ENCODE measurements around the gene CNTNAP4. TPM values are rescaled to one million over a fixed set of nuclear protein-coding genes. Genes with fewer than 3 reads are reported as not detected.
A peak's percentile ranks its signal among the peaks of the same experiment; 100 is the strongest.

CNTNAP4 gene
- polyA plus RNA-seq (2013, experiment 1 of 2), result not detected
- polyA plus RNA-seq (2013, experiment 2 of 2), result not detected

DNA sequence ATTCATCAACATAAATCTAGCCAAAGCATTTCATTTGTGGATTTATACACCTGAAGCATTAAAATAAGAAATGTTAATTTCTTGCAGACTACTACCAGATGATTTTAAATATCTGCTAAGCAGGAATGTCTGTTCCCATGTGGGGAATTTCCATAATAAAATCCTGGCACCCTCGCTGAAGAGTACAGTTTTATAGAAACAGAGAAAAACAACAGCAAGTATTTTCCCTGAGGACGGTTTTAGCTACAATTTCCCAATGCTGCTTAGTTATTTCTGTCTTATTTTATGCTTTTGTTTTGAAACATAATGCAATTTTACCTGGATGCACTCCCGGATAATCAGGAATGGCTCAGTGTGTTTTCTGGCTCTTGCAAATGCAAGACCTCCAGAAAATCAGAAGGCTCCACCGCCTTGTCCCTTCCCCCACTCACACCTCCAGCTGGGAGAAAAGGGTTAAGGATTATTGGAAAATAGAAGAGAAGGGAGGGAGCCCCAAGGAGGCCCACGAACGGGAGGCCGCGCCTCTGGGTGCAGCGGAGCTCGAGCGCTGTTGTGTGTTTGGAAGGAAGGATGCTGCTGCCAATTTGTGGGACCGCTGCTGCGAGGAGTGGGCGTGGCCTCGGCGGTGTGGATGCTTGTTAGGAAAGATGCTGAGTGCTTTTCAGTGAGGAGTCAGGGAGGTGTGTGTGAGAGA lies at the start of gene CNTNAP4:
CNTNAP4 (plus strand) TSS at position 657 of the 694 bp plus-strand sequence. CDS start 262 bp downstream, outside the sequence.
- no peak within 1 kb of the TSS for H3K14ac ChIP-seq (ENCODE audit: low read length in 2 of 2)
- no peaks in the 10 kb centered on the region for H3K36me3 ChIP-seq (ENCODE audit: control insufficient read depth in 1 of 2, insufficient read depth in 2 of 2, low read depth in 1 of 2, low read length in 2 of 2)
- no peak within 1 kb of the TSS for H2BK120ac ChIP-seq (ENCODE audit: low read depth, low read length)
- no peak within 1 kb of the TSS for H3K18ac ChIP-seq (ENCODE audit: low read depth in 1 of 2, low read length in 2 of 2)
- no peaks in the 10 kb centered on the region for H3K27me3 ChIP-seq (ENCODE audit: control insufficient read depth in 1 of 2, insufficient read depth in 1 of 2, low read length in 2 of 2)
- WGBS, result 42% methylated on average over 14 of the region's 16 CpGs
- no peaks in the 10 kb centered on the region for H3K9me3 ChIP-seq (ENCODE audit: control insufficient read depth, low read length)
- peaks cover 2% of the 10 kb centered on the region for H3K4me1 ChIP-seq (ENCODE audit: control insufficient read depth, insufficient read depth, low read depth, low read length)
- no peaks in the 10 kb centered on the region for H3K79me1 ChIP-seq (replicated peaks; ENCODE audit: low read length, poor library complexity, severe bottlenecking)
- no peak within 1 kb of the TSS for H2BK15ac ChIP-seq (ENCODE audit: low read depth, poor library complexity, severe bottlenecking)
- no peak within 1 kb of the TSS for H3K4ac ChIP-seq (ENCODE audit: low read depth in 1 of 2, low read length in 2 of 2)
- no peak within 1 kb of the TSS for H2AFZ ChIP-seq (ENCODE audit: low read depth, low read length)
- H4K8ac ChIP-seq (ENCODE audit: low read length), result no peak within 1 kb of the TSS
- peak within 1 kb of the TSS; percentile 70 for H3K9ac ChIP-seq (ENCODE audit: low read length)
- DNase-seq, result no peak
- no peak within 1 kb of the TSS for H2AK5ac ChIP-seq (ENCODE audit: low read length, severe bottlenecking)
- peak within 1 kb of the TSS; percentile 41 for H3K4me2 ChIP-seq (ENCODE audit: low read length, poor library complexity, severe bottlenecking)
- no peak within 1 kb of the TSS for H3K23ac ChIP-seq (ENCODE audit: low read length in 2 of 2)
- H3K4me3 ChIP-seq (ENCODE audit: insufficient read depth in 1 of 2, low read depth in 1 of 2, low read length in 2 of 2), result peak within 1 kb of the TSS in 1 of 2 experiments; percentile 77
- H2BK5ac ChIP-seq (ENCODE audit: low read depth, low read length, poor library complexity, severe bottlenecking), result no peak within 1 kb of the TSS
- no peak within 1 kb of the TSS for H3K27ac ChIP-seq (ENCODE audit: low read length, poor library complexity, severe bottlenecking)
- peak within 1 kb of the TSS in 1 of 2 experiments; percentile 6 for H2BK12ac ChIP-seq (ENCODE audit: low read length in 2 of 2)
- H4K91ac ChIP-seq (ENCODE audit: low read length), result no peak within 1 kb of the TSS

- DNase-seq, result no peak
- H3K4ac ChIP-seq (ENCODE audit: low read depth in 1 of 2, low read length in 2 of 2), result no peak overlapping the region
- H2BK12ac ChIP-seq (ENCODE audit: low read length in 2 of 2), result peak overlapping the region in 1 of 2 experiments; percentile 78
- no peak overlapping the region for H3K18ac ChIP-seq (ENCODE audit: low read depth in 1 of 2, low read length in 2 of 2)
- no peak overlapping the region for H2BK120ac ChIP-seq (ENCODE audit: low read depth, low read length)
- H4K91ac ChIP-seq (ENCODE audit: low read length), result no peak overlapping the region
- no peaks in the 10 kb centered on the region for H3K27me3 ChIP-seq (ENCODE audit: control insufficient read depth in 1 of 2, insufficient read depth in 1 of 2, low read length in 2 of 2)
- H3K27ac ChIP-seq (ENCODE audit: low read length, poor library complexity, severe bottlenecking), result no peak overlapping the region
- H3K4me1 ChIP-seq (ENCODE audit: control insufficient read depth, insufficient read depth, low read depth, low read length), result no peaks in the 10 kb centered on the region
- H3K14ac ChIP-seq (ENCODE audit: low read length in 2 of 2), result no peak overlapping the region
- no peak overlapping the region for H3K23ac ChIP-seq (ENCODE audit: low read length in 2 of 2)
- 47% methylated on average over 1 of the region's 2 CpGs for WGBS
- H4K8ac ChIP-seq (ENCODE audit: low read length), result no peak overlapping the region
- H3K4me2 ChIP-seq (ENCODE audit: low read length, poor library complexity, severe bottlenecking), result no peak overlapping the region
- H3K79me1 ChIP-seq (replicated peaks; ENCODE audit: low read length, poor library complexity, severe bottlenecking), result no peaks in the 10 kb centered on the region
- H2AFZ ChIP-seq (ENCODE audit: low read depth, low read length), result no peak overlapping the region
- H3K4me3 ChIP-seq (ENCODE audit: insufficient read depth in 1 of 2, low read depth in 1 of 2, low read length in 2 of 2), result no peak overlapping the region
- H2AK5ac ChIP-seq (ENCODE audit: low read length, severe bottlenecking), result no peak overlapping the region
- H3K36me3 ChIP-seq (ENCODE audit: control insufficient read depth in 1 of 2, insufficient read depth in 2 of 2, low read depth in 1 of 2, low read length in 2 of 2), result no peaks in the 10 kb centered on the region
- H2BK15ac ChIP-seq (ENCODE audit: low read depth, poor library complexity, severe bottlenecking), result no peak overlapping the region
- no peak overlapping the region for H2BK5ac ChIP-seq (ENCODE audit: low read depth, low read length, poor library complexity, severe bottlenecking)
- H3K9me3 ChIP-seq (ENCODE audit: control insufficient read depth, low read length), result no peaks in the 10 kb centered on the region
- no peak overlapping the region for H3K9ac ChIP-seq (ENCODE audit: low read length)
Measured at GRCh38 chr16:76228546-76229146, 48.6 kb upstream of the CNTNAP4 start.

GRCh38 chr16:76232704-76233103 lies 44.5 kb upstream of the CNTNAP4 start:
- no peaks in the 10 kb centered on the region for H3K27me3 ChIP-seq (ENCODE audit: control insufficient read depth in 1 of 2, insufficient read depth in 1 of 2, low read length in 2 of 2)
- no peak overlapping the region for H2AFZ ChIP-seq (ENCODE audit: low read depth, low read length)
- no peak overlapping the region for H3K27ac ChIP-seq (ENCODE audit: low read length, poor library complexity, severe bottlenecking)
- H2BK120ac ChIP-seq (ENCODE audit: low read depth, low read length), result no peak overlapping the region
- no peak overlapping the region for H3K14ac ChIP-seq (ENCODE audit: low read length in 2 of 2)
- H3K4me1 ChIP-seq (ENCODE audit: control insufficient read depth, insufficient read depth, low read depth, low read length), result no peaks in the 10 kb centered on the region
- no peak overlapping the region for H2BK15ac ChIP-seq (ENCODE audit: low read depth, poor library complexity, severe bottlenecking)
- no peak overlapping the region for H3K23ac ChIP-seq (ENCODE audit: low read length in 2 of 2)
- H3K36me3 ChIP-seq (ENCODE audit: control insufficient read depth in 1 of 2, insufficient read depth in 2 of 2, low read depth in 1 of 2, low read length in 2 of 2), result no peaks in the 10 kb centered on the region
- WGBS, result 100% methylated on average over 2 of the region's 5 CpGs
- no peak overlapping the region for H4K91ac ChIP-seq (ENCODE audit: low read length)
- no peaks in the 10 kb centered on the region for H3K79me1 ChIP-seq (replicated peaks; ENCODE audit: low read length, poor library complexity, severe bottlenecking)
- H2AK5ac ChIP-seq (ENCODE audit: low read length, severe bottlenecking), result no peak overlapping the region
- H3K18ac ChIP-seq (ENCODE audit: low read depth in 1 of 2, low read length in 2 of 2), result no peak overlapping the region
- H3K4me2 ChIP-seq (ENCODE audit: low read length, poor library complexity, severe bottlenecking), result no peak overlapping the region
- H3K4ac ChIP-seq (ENCODE audit: low read depth in 1 of 2, low read length in 2 of 2), result no peak overlapping the region
- H2BK5ac ChIP-seq (ENCODE audit: low read depth, low read length, poor library complexity, severe bottlenecking), result no peak overlapping the region
- no peak overlapping the region for H4K8ac ChIP-seq (ENCODE audit: low read length)
- no peaks in the 10 kb centered on the region for H3K9me3 ChIP-seq (ENCODE audit: control insufficient read depth, low read length)
- H3K9ac ChIP-seq (ENCODE audit: low read length), result no peak overlapping the region
- H3K4me3 ChIP-seq (ENCODE audit: insufficient read depth in 1 of 2, low read depth in 1 of 2, low read length in 2 of 2), result no peak overlapping the region
- no peak overlapping the region for H2BK12ac ChIP-seq (ENCODE audit: low read length in 2 of 2)
- DNase-seq, result no peak

- no peak overlapping the region for H3K23ac ChIP-seq (ENCODE audit: low read length in 2 of 2)
- H3K9ac ChIP-seq (ENCODE audit: low read length), result no peak overlapping the region
- no peak overlapping the region for H4K8ac ChIP-seq (ENCODE audit: low read length)
- H2BK5ac ChIP-seq (ENCODE audit: low read depth, low read length, poor library complexity, severe bottlenecking), result no peak overlapping the region
- no peak overlapping the region for H2AK5ac ChIP-seq (ENCODE audit: low read length, severe bottlenecking)
- peak overlapping the region in 1 of 2 experiments; percentile 33 for H3K4me3 ChIP-seq (ENCODE audit: insufficient read depth in 1 of 2, low read depth in 1 of 2, low read length in 2 of 2)
- H3K4me1 ChIP-seq (ENCODE audit: control insufficient read depth, insufficient read depth, low read depth, low read length), result no peaks in the 10 kb centered on the region
- H4K91ac ChIP-seq (ENCODE audit: low read length), result no peak overlapping the region
- H3K79me1 ChIP-seq (replicated peaks; ENCODE audit: low read length, poor library complexity, severe bottlenecking), result no peaks in the 10 kb centered on the region
- H3K27ac ChIP-seq (ENCODE audit: low read length, poor library complexity, severe bottlenecking), result no peak overlapping the region
- H3K4me2 ChIP-seq (ENCODE audit: low read length, poor library complexity, severe bottlenecking), result no peak overlapping the region
- H3K36me3 ChIP-seq (ENCODE audit: control insufficient read depth in 1 of 2, insufficient read depth in 2 of 2, low read depth in 1 of 2, low read length in 2 of 2), result no peaks in the 10 kb centered on the region
- H3K9me3 ChIP-seq (ENCODE audit: control insufficient read depth, low read length), result no peaks in the 10 kb centered on the region
- peak overlapping the region; percentile 71 for H2AFZ ChIP-seq (ENCODE audit: low read depth, low read length)
- H2BK15ac ChIP-seq (ENCODE audit: low read depth, poor library complexity, severe bottlenecking), result no peak overlapping the region
- no peaks in the 10 kb centered on the region for H3K27me3 ChIP-seq (ENCODE audit: control insufficient read depth in 1 of 2, insufficient read depth in 1 of 2, low read length in 2 of 2)
- WGBS, result 96% methylated on average over 23 of the region's 23 CpGs
- H2BK120ac ChIP-seq (ENCODE audit: low read depth, low read length), result no peak overlapping the region
- H2BK12ac ChIP-seq (ENCODE audit: low read length in 2 of 2), result no peak overlapping the region
- H3K14ac ChIP-seq (ENCODE audit: low read length in 2 of 2), result no peak overlapping the region
- H3K4ac ChIP-seq (ENCODE audit: low read depth in 1 of 2, low read length in 2 of 2), result no peak overlapping the region
- H3K18ac ChIP-seq (ENCODE audit: low read depth in 1 of 2, low read length in 2 of 2), result no peak overlapping the region
- no peak for DNase-seq
Measured at GRCh38 chr16:76235025-76235424, 42.2 kb upstream of the CNTNAP4 start.

Measured in mesenchymal stem cell (in vitro differentiated cells and primary cell).